Neural progenitor cell (in vitro differentiated cells): ENCODE results near the gene INSC.

Experiments
- EZH2 ChIP-seq: fragments of 200-600 bp; sonication (generic); IDR thresholded peaks from 2 replicates; pipeline ENCODE4 v1.6.1; 2017; ENCODE audit warnings: antibody characterized with exemption, mild to moderate bottlenecking, moderate library complexity
- EZH2phosphoT487 ChIP-seq: fragments of 200-600 bp; sonication (generic); IDR thresholded peaks from 2 replicates; pipeline ENCODE4 v1.6.1; 2017; ENCODE audit warnings: antibody characterized with exemption
- TF ChIP-seq, protein P1 (sequence below): fragments of 200-600 bp; sonication (generic); IDR thresholded peaks from 2 replicates; pipeline ENCODE4 v1.5.1; 2017; ENCODE audit warnings: antibody characterized with exemption, mild to moderate bottlenecking

DNA sequence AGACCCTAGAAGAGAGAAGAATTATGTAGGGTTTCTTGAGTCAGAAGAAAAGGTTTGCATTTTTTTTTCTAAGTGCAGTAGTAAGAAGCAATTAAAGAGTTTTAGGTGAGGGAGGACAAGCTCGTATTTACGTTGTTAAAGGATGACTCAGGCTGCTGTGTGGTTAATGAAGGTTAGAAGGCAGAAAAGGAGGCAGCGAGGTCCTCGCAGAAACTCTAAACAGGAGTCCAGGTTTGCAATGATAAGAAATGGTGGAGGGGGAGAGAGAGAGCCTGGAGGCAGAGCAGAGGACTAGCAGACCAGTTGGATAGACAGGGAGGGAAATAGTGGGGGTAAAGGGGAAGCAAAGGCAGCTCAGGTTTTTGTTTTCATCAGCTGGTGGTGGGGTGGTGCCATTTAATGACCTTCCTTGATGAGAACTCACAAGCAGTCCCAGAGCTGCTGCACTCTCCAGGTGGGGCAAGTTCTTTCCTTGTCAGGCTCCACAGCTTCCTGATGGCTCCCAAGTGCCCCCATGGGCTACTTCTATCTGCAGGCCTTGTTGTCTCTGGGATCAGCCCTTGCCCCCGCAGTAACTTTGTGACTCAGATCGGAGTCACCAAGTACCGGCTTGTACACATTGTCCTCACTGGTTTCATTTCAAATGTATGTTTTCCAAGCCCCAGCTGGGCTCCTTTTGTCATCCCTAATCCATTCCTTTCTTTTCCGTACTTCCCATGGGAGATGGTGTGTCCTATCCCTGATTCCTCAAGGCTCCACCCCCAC is 8.3 kb upstream of the INSC start:
- TF ChIP-seq, protein P1, sequence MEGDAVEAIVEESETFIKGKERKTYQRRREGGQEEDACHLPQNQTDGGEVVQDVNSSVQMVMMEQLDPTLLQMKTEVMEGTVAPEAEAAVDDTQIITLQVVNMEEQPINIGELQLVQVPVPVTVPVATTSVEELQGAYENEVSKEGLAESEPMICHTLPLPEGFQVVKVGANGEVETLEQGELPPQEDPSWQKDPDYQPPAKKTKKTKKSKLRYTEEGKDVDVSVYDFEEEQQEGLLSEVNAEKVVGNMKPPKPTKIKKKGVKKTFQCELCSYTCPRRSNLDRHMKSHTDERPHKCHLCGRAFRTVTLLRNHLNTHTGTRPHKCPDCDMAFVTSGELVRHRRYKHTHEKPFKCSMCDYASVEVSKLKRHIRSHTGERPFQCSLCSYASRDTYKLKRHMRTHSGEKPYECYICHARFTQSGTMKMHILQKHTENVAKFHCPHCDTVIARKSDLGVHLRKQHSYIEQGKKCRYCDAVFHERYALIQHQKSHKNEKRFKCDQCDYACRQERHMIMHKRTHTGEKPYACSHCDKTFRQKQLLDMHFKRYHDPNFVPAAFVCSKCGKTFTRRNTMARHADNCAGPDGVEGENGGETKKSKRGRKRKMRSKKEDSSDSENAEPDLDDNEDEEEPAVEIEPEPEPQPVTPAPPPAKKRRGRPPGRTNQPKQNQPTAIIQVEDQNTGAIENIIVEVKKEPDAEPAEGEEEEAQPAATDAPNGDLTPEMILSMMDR: no peak
- TF ChIP-seq EZH2 (no peak), EZH2phosphoT487 (no peak)
